ENCODE measurements around the gene GABRB3. TPM values are rescaled to one million over a fixed set of nuclear protein-coding genes. Genes with fewer than 3 reads are reported as not detected.

GABRB3 gene
- total RNA-seq, 1 experiment from 2014 or later: 0.13 TPM

DNA sequence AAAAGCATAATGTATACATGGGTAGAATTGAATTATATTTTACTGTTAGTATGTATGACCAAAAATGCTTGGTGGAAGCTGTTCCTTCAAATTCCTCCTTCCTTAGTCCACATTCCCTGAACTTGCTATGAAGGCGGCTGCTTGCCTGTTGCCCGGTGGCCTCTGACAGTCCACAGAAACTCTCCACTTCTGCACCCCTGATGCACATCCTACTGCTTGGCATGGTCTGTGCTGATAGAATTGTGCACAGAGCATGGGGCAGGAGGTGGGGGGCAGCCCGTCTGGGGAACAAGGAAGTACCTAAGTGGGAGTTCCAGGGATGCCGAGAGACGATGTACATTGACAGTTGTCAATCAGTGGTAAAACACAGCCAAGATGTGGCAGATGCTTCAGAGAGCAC, 33.7 kb upstream of the GABRB3 start:
- in situ Hi-C loops (cut with HindIII; ENCODE audit: low pct_unique_long_range_greater_than_20kb, low sequenced_read_pairs): no loop called here
- Histone ChIP-seq H3K9me3 (ENCODE audit: control insufficient read depth, insufficient read depth, low read depth, low read length) (no peaks in the 10 kb centered on the region), H3K36me3 (ENCODE audit: control insufficient read depth, insufficient read depth, low read length) (no peaks in the 10 kb centered on the region), H3K4me3 (ENCODE audit: low read depth in 2 of 2, low read length in 2 of 2) (no peak overlapping the region), H3K4me1 (ENCODE audit: control insufficient read depth, insufficient read depth, low read length) (no peaks in the 10 kb centered on the region), H3K27me3 (ENCODE audit: control insufficient read depth, insufficient read depth, low read length) (no peaks in the 10 kb centered on the region), H3K27ac (ENCODE audit: low read length) (no peak overlapping the region)
- CTCF ChIA-PET: no interaction called here
- POLR2A ChIA-PET: no interaction called here
- intact Hi-C loops (cut with micrococcal nuclease; ENCODE audit: unreplicated experiment): no loop called here
- TF ChIP-seq, protein P1, sequence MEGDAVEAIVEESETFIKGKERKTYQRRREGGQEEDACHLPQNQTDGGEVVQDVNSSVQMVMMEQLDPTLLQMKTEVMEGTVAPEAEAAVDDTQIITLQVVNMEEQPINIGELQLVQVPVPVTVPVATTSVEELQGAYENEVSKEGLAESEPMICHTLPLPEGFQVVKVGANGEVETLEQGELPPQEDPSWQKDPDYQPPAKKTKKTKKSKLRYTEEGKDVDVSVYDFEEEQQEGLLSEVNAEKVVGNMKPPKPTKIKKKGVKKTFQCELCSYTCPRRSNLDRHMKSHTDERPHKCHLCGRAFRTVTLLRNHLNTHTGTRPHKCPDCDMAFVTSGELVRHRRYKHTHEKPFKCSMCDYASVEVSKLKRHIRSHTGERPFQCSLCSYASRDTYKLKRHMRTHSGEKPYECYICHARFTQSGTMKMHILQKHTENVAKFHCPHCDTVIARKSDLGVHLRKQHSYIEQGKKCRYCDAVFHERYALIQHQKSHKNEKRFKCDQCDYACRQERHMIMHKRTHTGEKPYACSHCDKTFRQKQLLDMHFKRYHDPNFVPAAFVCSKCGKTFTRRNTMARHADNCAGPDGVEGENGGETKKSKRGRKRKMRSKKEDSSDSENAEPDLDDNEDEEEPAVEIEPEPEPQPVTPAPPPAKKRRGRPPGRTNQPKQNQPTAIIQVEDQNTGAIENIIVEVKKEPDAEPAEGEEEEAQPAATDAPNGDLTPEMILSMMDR (IDR thresholded peaks at IDR 0.05): no peak
- TF ChIP-seq, protein P2, sequence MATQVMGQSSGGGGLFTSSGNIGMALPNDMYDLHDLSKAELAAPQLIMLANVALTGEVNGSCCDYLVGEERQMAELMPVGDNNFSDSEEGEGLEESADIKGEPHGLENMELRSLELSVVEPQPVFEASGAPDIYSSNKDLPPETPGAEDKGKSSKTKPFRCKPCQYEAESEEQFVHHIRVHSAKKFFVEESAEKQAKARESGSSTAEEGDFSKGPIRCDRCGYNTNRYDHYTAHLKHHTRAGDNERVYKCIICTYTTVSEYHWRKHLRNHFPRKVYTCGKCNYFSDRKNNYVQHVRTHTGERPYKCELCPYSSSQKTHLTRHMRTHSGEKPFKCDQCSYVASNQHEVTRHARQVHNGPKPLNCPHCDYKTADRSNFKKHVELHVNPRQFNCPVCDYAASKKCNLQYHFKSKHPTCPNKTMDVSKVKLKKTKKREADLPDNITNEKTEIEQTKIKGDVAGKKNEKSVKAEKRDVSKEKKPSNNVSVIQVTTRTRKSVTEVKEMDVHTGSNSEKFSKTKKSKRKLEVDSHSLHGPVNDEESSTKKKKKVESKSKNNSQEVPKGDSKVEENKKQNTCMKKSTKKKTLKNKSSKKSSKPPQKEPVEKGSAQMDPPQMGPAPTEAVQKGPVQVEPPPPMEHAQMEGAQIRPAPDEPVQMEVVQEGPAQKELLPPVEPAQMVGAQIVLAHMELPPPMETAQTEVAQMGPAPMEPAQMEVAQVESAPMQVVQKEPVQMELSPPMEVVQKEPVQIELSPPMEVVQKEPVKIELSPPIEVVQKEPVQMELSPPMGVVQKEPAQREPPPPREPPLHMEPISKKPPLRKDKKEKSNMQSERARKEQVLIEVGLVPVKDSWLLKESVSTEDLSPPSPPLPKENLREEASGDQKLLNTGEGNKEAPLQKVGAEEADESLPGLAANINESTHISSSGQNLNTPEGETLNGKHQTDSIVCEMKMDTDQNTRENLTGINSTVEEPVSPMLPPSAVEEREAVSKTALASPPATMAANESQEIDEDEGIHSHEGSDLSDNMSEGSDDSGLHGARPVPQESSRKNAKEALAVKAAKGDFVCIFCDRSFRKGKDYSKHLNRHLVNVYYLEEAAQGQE (IDR thresholded peaks at IDR 0.05; ENCODE audit: insufficient read depth in 1 of 2, low read depth in 2 of 2, low read length in 1 of 2): no peak
- TF ChIP-seq SIN3A (IDR thresholded peaks at IDR 0.05; ENCODE audit: borderline replicate concordance, insufficient read depth, low read depth, low read length) (no peak), POLR2AphosphoS5 (IDR thresholded peaks at IDR 0.05; ENCODE audit: low read depth, low read length) (no peak), TCF7L2 (IDR thresholded peaks at IDR 0.05; ENCODE audit: low read depth, low read length) (no peak)
- BruUV-seq (replicated peaks): no TSS peak
- DNase-seq (ENCODE audit: low read depth, low spot score) (no peak), ATAC-seq (no peak)

DNA sequence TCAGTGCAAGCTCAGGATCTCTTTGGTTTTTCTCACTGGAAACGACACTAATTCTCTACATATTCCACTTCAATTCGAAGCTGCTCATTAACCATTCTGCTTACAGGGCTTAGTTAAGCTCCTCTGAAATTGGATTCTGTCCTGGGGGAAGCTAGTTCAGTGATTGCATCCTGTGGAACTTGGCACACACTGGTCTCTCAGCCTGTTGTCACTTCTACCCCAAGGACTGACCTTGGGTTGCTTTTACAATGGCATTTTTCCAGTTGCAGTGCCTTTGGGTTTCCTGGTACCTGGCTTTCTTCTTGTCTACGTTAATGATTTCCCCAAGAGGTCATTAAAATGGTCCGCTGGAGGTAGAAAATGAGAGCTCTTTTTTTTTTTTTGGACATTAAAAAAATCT, 33.3 kb upstream of the GABRB3 start:
- Histone ChIP-seq H3K4me3 (ENCODE audit: low read depth in 2 of 2, low read length in 2 of 2) (no peak overlapping the region), H3K4me1 (ENCODE audit: control insufficient read depth, insufficient read depth, low read length) (no peaks in the 10 kb centered on the region), H3K27me3 (ENCODE audit: control insufficient read depth, insufficient read depth, low read length) (no peaks in the 10 kb centered on the region), H3K36me3 (ENCODE audit: control insufficient read depth, insufficient read depth, low read length) (no peaks in the 10 kb centered on the region), H3K9me3 (ENCODE audit: control insufficient read depth, insufficient read depth, low read depth, low read length) (no peaks in the 10 kb centered on the region), H3K27ac (ENCODE audit: low read length) (no peak overlapping the region)
- no peak for ATAC-seq
- in situ Hi-C loops (cut with HindIII; ENCODE audit: low pct_unique_long_range_greater_than_20kb, low sequenced_read_pairs): no loop called here
- no TSS peak for BruUV-seq (replicated peaks)
- TF ChIP-seq POLR2AphosphoS5 (IDR thresholded peaks at IDR 0.05; ENCODE audit: low read depth, low read length) (no peak), TCF7L2 (IDR thresholded peaks at IDR 0.05; ENCODE audit: low read depth, low read length) (no peak), SIN3A (IDR thresholded peaks at IDR 0.05; ENCODE audit: borderline replicate concordance, insufficient read depth, low read depth, low read length) (no peak)
- TF ChIP-seq, protein P1 (IDR thresholded peaks at IDR 0.05): no peak
- TF ChIP-seq, protein P2 (IDR thresholded peaks at IDR 0.05; ENCODE audit: insufficient read depth in 1 of 2, low read depth in 2 of 2, low read length in 1 of 2): no peak
- ChIA-PET POLR2A (no interaction called here), CTCF (no interaction called here)
- intact Hi-C loops (cut with micrococcal nuclease; ENCODE audit: unreplicated experiment): no loop called here
- no peak for DNase-seq (ENCODE audit: low read depth, low spot score)

Data from Panc1 (cell line).